ENCODE measurements around the gene MYO5A. TPM values are rescaled to one million over a fixed set of nuclear protein-coding genes. Genes with fewer than 3 reads are reported as not detected.

The MYO5A gene
- total and polyA plus RNA-seq, 9 of the 15 experiments (the other 6 are each of a cell fraction or from before 2014, with no cell fraction given): 0.03 to 0.82 (median 0.40) TPM

- TF ChIP-seq HSF4 (CRISPR knock-in tag; IDR thresholded peaks at IDR 0.05; ENCODE audit: borderline replicate concordance): no peak
- TF ChIP-seq CREM (IDR thresholded peaks at IDR 0.05; ENCODE audit: low read depth): no peak
These were observed 93.8 kb downstream of the MYO5A start (continued) for GRCh38 chr15:52434885-52435284.

GRCh38 chr15:52428297-52428696, 100.4 kb downstream of the MYO5A start:
- Histone ChIP-seq H3K27me3 (ENCODE audit: control insufficient read depth in 2 of 2, insufficient read depth in 2 of 2, low read length in 2 of 2) (no peaks in the 10 kb centered on the region), H3K27ac (ENCODE audit: extremely low read depth, low read depth, low read length) (no peak overlapping the region), H3K36me3 (ENCODE audit: control insufficient read depth, insufficient read depth, low read length) (no peaks in the 10 kb centered on the region), H3K79me2 (ENCODE audit: control insufficient read depth, insufficient read depth, low read length) (no peaks in the 10 kb centered on the region), H3K9me3 (replicated peaks; ENCODE audit: control insufficient read depth, insufficient read depth, low read depth, low read length) (no peaks in the 10 kb centered on the region), H3K4me1 (replicated peaks in 1 of 2; ENCODE audit: control insufficient read depth in 2 of 2, insufficient read depth in 2 of 2, low read length in 2 of 2) (no peaks in the 10 kb centered on the region), H3K4me3 (no peak overlapping the region), H3K9me1 (ENCODE audit: control insufficient read depth, insufficient read depth, low read length) (no peaks in the 10 kb centered on the region), H3K4me2 (ENCODE audit: insufficient read depth, low read length) (no peak overlapping the region), H3K9ac (ENCODE audit: insufficient read depth in 1 of 2, low read depth in 2 of 2, low read length in 2 of 2) (no peak overlapping the region), H4K20me1 (replicated peaks; ENCODE audit: control insufficient read depth, insufficient read depth, low read length) (no peaks in the 10 kb centered on the region), H2AFZ (ENCODE audit: low read depth, low read length) (no peak overlapping the region)
- in situ Hi-C loops (cut with MboI) (no loop called here), intact Hi-C loops (cut with micrococcal nuclease) (no loop called here)
- DNase-seq (ENCODE audit: extremely low read depth in 1 of 4, low spot score in 3 of 4) (no peak), ATAC-seq (no peak), FAIRE-seq (no peak)
- TF ChIP-seq ZNF133 (CRISPR knock-in tag; IDR thresholded peaks at IDR 0.05): no peak
- TF ChIP-seq ARNT (IDR thresholded peaks at IDR 0.05): no peak
- TF ChIP-seq ZNF324 (CRISPR knock-in tag; IDR thresholded peaks at IDR 0.05): no peak
- no peak for TF ChIP-seq SIN3A (IDR thresholded peaks at IDR 0.05; ENCODE audit: borderline replicate concordance in 2 of 2, control insufficient read depth in 1 of 2, low read depth in 2 of 2, low read length in 2 of 2)
- TF ChIP-seq ZNF584 (CRISPR knock-in tag; IDR thresholded peaks at IDR 0.05; ENCODE audit: low read depth): no peak
- no peak for TF ChIP-seq CBX1 (IDR thresholded peaks at IDR 0.05; ENCODE audit: low read depth)
- TF ChIP-seq POLR3A (IDR thresholded peaks at IDR 0.05; ENCODE audit: borderline replicate concordance, extremely low read depth, insufficient read depth, insufficient read length): no peak
- no peak for TF ChIP-seq TRIM24 (IDR thresholded peaks at IDR 0.05)
- TF ChIP-seq KAT8 (IDR thresholded peaks at IDR 0.05; ENCODE audit: low read depth): no peak
- TF ChIP-seq PRPF4 (IDR thresholded peaks at IDR 0.05; ENCODE audit: insufficient read depth, low read depth, low read length, poor library complexity, severe bottlenecking): no peak
- no peak for TF ChIP-seq ELK3 (CRISPR knock-in tag; IDR thresholded peaks at IDR 0.05)
- no peak for TF ChIP-seq RBM17 (IDR thresholded peaks at IDR 0.05; ENCODE audit: borderline replicate concordance, low read depth, low read length)
- TF ChIP-seq SRSF1 (IDR thresholded peaks at IDR 0.05; ENCODE audit: low read depth, low read length): no peak
- TF ChIP-seq NFIC (IDR thresholded peaks at IDR 0.05): no peak
- no peak for TF ChIP-seq CEBPB (tag; IDR thresholded peaks at IDR 0.05)
- no peak for TF ChIP-seq DACH1 (IDR thresholded peaks at IDR 0.05; ENCODE audit: partially characterized antibody)
- TF ChIP-seq KAT7 (CRISPR knock-in tag; IDR thresholded peaks at IDR 0.05; ENCODE audit: borderline replicate concordance): no peak
- TF ChIP-seq, protein P1, sequence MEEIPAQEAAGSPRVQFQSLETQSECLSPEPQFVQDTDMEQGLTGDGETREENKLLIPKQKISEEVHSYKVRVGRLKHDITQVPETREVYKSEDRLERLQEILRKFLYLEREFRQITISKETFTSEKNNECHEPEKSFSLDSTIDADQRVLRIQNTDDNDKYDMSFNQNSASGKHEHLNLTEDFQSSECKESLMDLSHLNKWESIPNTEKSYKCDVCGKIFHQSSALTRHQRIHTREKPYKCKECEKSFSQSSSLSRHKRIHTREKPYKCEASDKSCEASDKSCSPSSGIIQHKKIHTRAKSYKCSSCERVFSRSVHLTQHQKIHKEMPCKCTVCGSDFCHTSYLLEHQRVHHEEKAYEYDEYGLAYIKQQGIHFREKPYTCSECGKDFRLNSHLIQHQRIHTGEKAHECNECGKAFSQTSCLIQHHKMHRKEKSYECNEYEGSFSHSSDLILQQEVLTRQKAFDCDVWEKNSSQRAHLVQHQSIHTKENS (CRISPR knock-in tag; IDR thresholded peaks at IDR 0.05): no peak
- TF ChIP-seq POLR2G (IDR thresholded peaks at IDR 0.05; ENCODE audit: low read depth, low read length): no peak
- BruUV-seq (replicated peaks): no TSS peak
- 12% methylated on average over 4 of the region's 4 CpGs for WGBS (ENCODE audit: insufficient coverage, low coverage, missing lambda C conversion rate)
- ChIA-PET CTCF (ENCODE audit: low intra/inter-chr PET ratio) (no interaction called here), POLR2A (interaction anchor here (0.9 kb wide), 1 partner anchor 286 kb away, joined by 3 read pairs; no protein-coding TSS in a partner anchor)

All from K562 (cell line).